H1 (cell line): Measurements from ENCODE around the gene SIKE1. TPM values are rescaled to one million over a fixed set of nuclear protein-coding genes. Genes with fewer than 3 reads are reported as not detected.

ENCODE experiments used
- CTCF ChIA-PET: fragments of 300-600 bp; sonication (Branson Sonifier 250); formaldehyde crosslinking; loops from one replicate; lab custom pipeline; 2021; ENCODE audit not compliant: partially characterized antibody; lab: Charles Lee
- POLR2A ChIA-PET: fragments of 300-600 bp; sonication (Branson Sonifier 250); formaldehyde crosslinking; loops from one replicate; lab custom pipeline; 2021; ENCODE audit warnings: inconsistent platforms; ENCODE audit not compliant: partially characterized antibody; lab: Charles Lee
- DNase-seq, 2 experiments: peaks; one replicate each; pipeline versions ENCODE4 v3.0.0 to v3.0.0-alpha.2; 2010 to 2022; ENCODE audit warnings: low spot score in 2 of 2, low read depth in 1 of 2, mixed read lengths in 1 of 2
- FAIRE-seq: peaks from 2 replicates; lab custom pipeline; 2011; peaks lifted over from hg19 to GRCh38; lab: Jason Lieb, UNC
- H2AFZ ChIP-seq: 2 replicates; pipeline ENCODE4 v1.8.1; 2012; ENCODE audit warnings: low read length, inconsistent platforms
- H2AK5ac ChIP-seq: 2 replicates; pipeline ENCODE4 v1.6.1; 2013; ENCODE audit warnings: low read depth, low read length
- H2BK120ac ChIP-seq: replicated peaks from 2 replicates; pipeline ENCODE3; 2013; ENCODE audit warnings: low read depth, low read length, inconsistent platforms
- H2BK12ac ChIP-seq: 2 replicates; pipeline ENCODE4 v1.6.1; 2013; ENCODE audit warnings: low read depth, low read length
- H2BK15ac ChIP-seq: 2 replicates; pipeline ENCODE4 v1.6.1; 2013; ENCODE audit warnings: low read length
- H2BK20ac ChIP-seq: 2 replicates; pipeline ENCODE4 v1.6.1; 2013; ENCODE audit warnings: low read length
- H2BK5ac ChIP-seq: 2 replicates; pipeline ENCODE4 v1.6.1; 2013; ENCODE audit warnings: low read depth, low read length
- H3K14ac ChIP-seq: 2 replicates; pipeline ENCODE4 v1.6.1; 2013; ENCODE audit warnings: inconsistent platforms; ENCODE audit not compliant: insufficient read length
- H3K18ac ChIP-seq: 2 replicates; pipeline ENCODE4 v1.6.1; 2013; ENCODE audit warnings: low read length; ENCODE audit errors: extremely low read depth
- H3K23ac ChIP-seq: 2 replicates; pipeline ENCODE4 v1.6.1; 2013; ENCODE audit warnings: inconsistent platforms; ENCODE audit not compliant: insufficient read length
- H3K23me2 ChIP-seq: 2 replicates; pipeline ENCODE4 v1.6.1; 2013; ENCODE audit warnings: low read depth, low read length
- H3K27ac ChIP-seq: 2 replicates; pipeline ENCODE4 v1.6.1; 2011; ENCODE audit warnings: low read depth, low read length, inconsistent platforms
- H3K27me3 ChIP-seq, 4 experiments: replicated peaks in 1 of 4; 1 replicate in 1 of 4; 2 replicates in 3 of 4; pipeline versions ENCODE4 v1.6.1 to v1.8.1; 2011 to 2013; ENCODE audit warnings: low read length in 3 of 4, mild to moderate bottlenecking in 3 of 4, inconsistent platforms in 2 of 4, mixed read lengths in 2 of 4, moderate library complexity in 1 of 4; ENCODE audit not compliant: control insufficient read depth in 3 of 4, insufficient read depth in 3 of 4; ENCODE audit errors: extremely low read depth in 1 of 4
- H3K36me3 ChIP-seq, 4 experiments: 2 replicates each; pipeline versions ENCODE4 v1.6.1 to v1.8.1; 2011 to 2013; ENCODE audit warnings: mild to moderate bottlenecking in 4 of 4, low read length in 3 of 4, moderate library complexity in 2 of 4, control low read depth in 1 of 4, inconsistent platforms in 1 of 4; ENCODE audit not compliant: insufficient read depth in 4 of 4, control insufficient read depth in 2 of 4
- H3K4ac ChIP-seq: replicated peaks from 2 replicates; pipeline ENCODE3; 2013; ENCODE audit warnings: low read length, low read depth, mixed read lengths, inconsistent platforms; ENCODE audit not compliant: insufficient read length
- H3K4me1 ChIP-seq, 4 experiments: replicated peaks in 1 of 4; 1 replicate in 1 of 4; 2 replicates in 3 of 4; pipeline versions ENCODE4 v1.6.1 to v1.8.1; 2011 to 2013; ENCODE audit warnings: low read length in 3 of 4, inconsistent platforms in 2 of 4, mixed read lengths in 1 of 4; ENCODE audit not compliant: insufficient read depth in 4 of 4, control insufficient read depth in 3 of 4
- H3K4me2 ChIP-seq, 2 experiments: 2 replicates each; pipeline versions ENCODE4 v1.6.1 to v1.8.1; 2011 to 2013; ENCODE audit warnings: low read depth in 2 of 2, low read length in 2 of 2, control low read depth in 1 of 2, inconsistent platforms in 1 of 2, mild to moderate bottlenecking in 1 of 2; ENCODE audit not compliant: insufficient read depth in 1 of 2
- H3K4me3 ChIP-seq, 4 experiments: fragments of 200-600, 300-600 bp in 1 of 4; sonication (generic), shearing (Covaris generic), sonication (Bioruptor Twin) in 1 of 4; 2 replicates each; pipeline versions ENCODE4 v1.5.1 to v1.8.1; 2011 to 2016; ENCODE audit warnings: low read length in 4 of 4, low read depth in 3 of 4, control low read depth in 2 of 4, inconsistent platforms in 2 of 4, mild to moderate bottlenecking in 2 of 4, mixed read lengths in 1 of 4, moderate library complexity in 1 of 4; ENCODE audit not compliant: insufficient read depth in 2 of 4; ENCODE audit errors: extremely low read depth in 1 of 4
- H3K56ac ChIP-seq: replicated peaks from 2 replicates; pipeline ENCODE3; 2013; ENCODE audit warnings: low read depth, mild to moderate bottlenecking, mixed read lengths, low read length, inconsistent platforms; ENCODE audit not compliant: insufficient read length
- H3K79me1 ChIP-seq: 2 replicates; pipeline ENCODE4 v1.6.1; 2013; ENCODE audit warnings: low read depth, low read length, control low read depth
- H3K79me2 ChIP-seq, 2 experiments: 2 replicates each; pipeline versions ENCODE4 v1.6.1 to v1.8.1; 2012 to 2013; ENCODE audit warnings: low read length in 2 of 2, mild to moderate bottlenecking in 2 of 2, inconsistent platforms in 1 of 2; ENCODE audit not compliant: insufficient read depth in 2 of 2, control insufficient read depth in 1 of 2
- H3K9ac ChIP-seq, 4 experiments: replicated peaks in 1 of 4; 1 replicate in 1 of 4; 2 replicates in 3 of 4; pipeline versions ENCODE4 v1.6.1 to v1.8.1; 2011 to 2013; ENCODE audit warnings: low read depth in 3 of 4, low read length in 3 of 4, control low read depth in 2 of 4, mild to moderate bottlenecking in 2 of 4, moderate library complexity in 2 of 4, inconsistent platforms in 1 of 4; ENCODE audit errors: extremely low read depth in 1 of 4
- H3K9me3 ChIP-seq, 2 experiments: 2 replicates each; pipeline versions ENCODE4 v1.6.1 to v1.8.1; 2012 to 2013; ENCODE audit warnings: mild to moderate bottlenecking in 2 of 2, moderate library complexity in 2 of 2, control low read depth in 1 of 2, inconsistent platforms in 1 of 2, low read depth in 1 of 2, low read length in 1 of 2, mixed read lengths in 1 of 2; ENCODE audit not compliant: insufficient read depth in 2 of 2
- H4K20me1 ChIP-seq, 2 experiments: replicated peaks in 1 of 2; 2 replicates each; pipeline versions ENCODE3 to v1.8.1; 2011 to 2013; ENCODE audit warnings: inconsistent platforms in 2 of 2, low read length in 2 of 2, mild to moderate bottlenecking in 1 of 2; ENCODE audit not compliant: insufficient read depth in 2 of 2, control insufficient read depth in 1 of 2
- H4K5ac ChIP-seq: 2 replicates; pipeline ENCODE4 v1.6.1; 2013; ENCODE audit warnings: low read length, low read depth, mixed read lengths, inconsistent platforms; ENCODE audit not compliant: insufficient read length
- H4K8ac ChIP-seq: 2 replicates; pipeline ENCODE4 v1.8.0; 2013; ENCODE audit warnings: mild to moderate bottlenecking, moderate library complexity, low read length, inconsistent platforms; ENCODE audit not compliant: insufficient read depth; ENCODE audit errors: extremely low read depth
- H4K91ac ChIP-seq: replicated peaks from 2 replicates; pipeline ENCODE3; 2013; ENCODE audit warnings: low read length, mixed read lengths, inconsistent platforms; ENCODE audit not compliant: insufficient read length
- CREB1 ChIP-seq: IDR thresholded peaks from 2 replicates; pipeline ENCODE4 v1.6.1; 2012; ENCODE audit warnings: inconsistent platforms
- KDM4A ChIP-seq: IDR thresholded peaks from one replicate; pipeline ENCODE4 v1.7.1; 2012; ENCODE audit warnings: low read depth, mild to moderate bottlenecking, moderate library complexity, low read length, inconsistent platforms; ENCODE audit not compliant: severe bottlenecking
- MAFK ChIP-seq: IDR thresholded peaks from 2 replicates; pipeline ENCODE4 v1.6.1; 2012; ENCODE audit warnings: low read depth, mild to moderate bottlenecking, improper control_type of control experiment, low read length
- MAX ChIP-seq: IDR thresholded peaks from 2 replicates; pipeline ENCODE4 v1.6.1; 2012; ENCODE audit warnings: inconsistent platforms
- SAP30 ChIP-seq: fragments of 300-600 bp; sonication (generic); IDR thresholded peaks from 2 replicates; pipeline ENCODE4 v1.7.1; 2012; ENCODE audit warnings: low read length, moderate library complexity, mild to moderate bottlenecking, inconsistent platforms; ENCODE audit not compliant: insufficient read depth, insufficient replicate concordance
- SIX5 ChIP-seq: IDR thresholded peaks from 2 replicates; pipeline ENCODE4 v1.6.1; 2011; ENCODE audit warnings: mild to moderate bottlenecking, low read depth, low read length
- WGBS, 2 experiments: shearing (Covaris generic) in 1 of 2; methylation state at CpG; one replicate each; pipeline versions ENCODE4 v1.1.6 to v1.1.7; 2013 to 2015; ENCODE audit warnings: low lambda C conversion rate in 2 of 2, mixed read lengths in 2 of 2, inconsistent platforms in 1 of 2, low coverage in 1 of 2, missing lambda C conversion rate in 1 of 2; ENCODE audit not compliant: insufficient replicate concordance in 2 of 2, insufficient coverage in 1 of 2, insufficient read length in 1 of 2; ENCODE audit errors: extremely low coverage in 1 of 2, missing lambda C conversion rate in 1 of 2; 5-methylcytosine and 5-hydroxymethylcytosine counted together
- polyA plus RNA-seq, 7 experiments: library from polyadenylated mRNA; depleted of rRNA in 3 of 7; stranded (reverse) in 5 of 7; unstranded in 2 of 7; fragments of >200 nt in 5 of 7; fragments of 200-250 nt in 2 of 7; gene quantifications; 1 replicate in 5 of 7; 2 replicates in 1 of 7; 4 replicates in 1 of 7; pipeline versions ENCODE4 v1.2.1 to v1.2.3, GENCODE V29; 2011 to 2013; ENCODE audit warnings: missing spikeins in 2 of 7, mixed read lengths in 2 of 7
- total RNA-seq: library from RNA; stranded (reverse); fragmentation: NEBNext Ultra II Directional; extraction: Animal tissue kit (Norgen Biotek cat#: 25700); gene quantifications from 2 replicates; pipeline ENCODE4 v1.2.1, GENCODE V29; 2021
- TF ChIP-seq, protein P1 (sequence below): IDR thresholded peaks from 2 replicates; pipeline ENCODE4 v1.6.1; 2012; ENCODE audit warnings: inconsistent platforms

The SIKE1 gene
- total and polyA plus RNA-seq, 2 of the 8 experiments (the other 6 are each of a cell fraction or from before 2014, with no cell fraction given): 20.5 to 79.9 TPM

DNA sequence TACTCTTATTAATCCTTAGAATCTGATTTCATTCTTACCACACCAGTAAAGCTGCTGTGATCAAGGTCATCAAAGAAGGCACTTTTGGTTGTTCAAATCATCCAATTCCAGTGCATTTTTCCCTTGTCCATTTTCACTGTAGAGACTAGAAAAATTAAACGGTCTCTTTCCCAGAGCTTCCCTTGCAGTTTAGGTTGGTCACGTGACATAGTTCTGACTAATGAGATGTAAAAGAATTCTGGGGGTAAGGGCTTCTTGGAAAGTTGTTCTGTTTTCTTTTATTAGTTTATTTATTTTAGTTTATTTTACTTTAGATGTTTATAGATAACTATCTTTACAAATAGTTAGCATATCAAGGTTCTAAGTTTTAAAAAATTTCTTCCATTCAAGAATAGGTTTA lies 39.9 kb upstream of the SIKE1 start:
- no peak overlapping the region for H3K9ac ChIP-seq
- TF ChIP-seq, protein P1, sequence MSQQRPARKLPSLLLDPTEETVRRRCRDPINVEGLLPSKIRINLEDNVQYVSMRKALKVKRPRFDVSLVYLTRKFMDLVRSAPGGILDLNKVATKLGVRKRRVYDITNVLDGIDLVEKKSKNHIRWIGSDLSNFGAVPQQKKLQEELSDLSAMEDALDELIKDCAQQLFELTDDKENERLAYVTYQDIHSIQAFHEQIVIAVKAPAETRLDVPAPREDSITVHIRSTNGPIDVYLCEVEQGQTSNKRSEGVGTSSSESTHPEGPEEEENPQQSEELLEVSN: no peak
- TF ChIP-seq MAFK (no peak), SAP30 (no peak), CREB1 (no peak), SIX5 (no peak), MAX (no peak), KDM4A (no peak)
- H2AFZ ChIP-seq: no peak overlapping the region
- no peak overlapping the region for H4K5ac ChIP-seq
- H3K9me3 ChIP-seq: peaks cover 0 to 14% of the 10 kb centered on the region in 2 experiments; a peak in 3 of 4 replicates
- H3K36me3 ChIP-seq: no peaks in the 10 kb centered on the region
- H2BK5ac ChIP-seq: no peak overlapping the region
- H3K23ac ChIP-seq: no peak overlapping the region
- no peak overlapping the region for H2BK15ac ChIP-seq
- no peak overlapping the region for H3K4me3 ChIP-seq
- FAIRE-seq: no peak
- 92% methylated on average over 2 of the region's 2 CpGs; no CpG with 5 or more reads in 1 of the 2 experiments for WGBS, 2 experiments
- no peaks in the 10 kb centered on the region for H3K79me1 ChIP-seq
- H3K14ac ChIP-seq: no peak overlapping the region
- H3K18ac ChIP-seq: no peak overlapping the region
- H3K4ac ChIP-seq: no peak overlapping the region
- POLR2A ChIA-PET: no interaction called here
- H2BK20ac ChIP-seq: no peak overlapping the region
- no peak overlapping the region for H2BK120ac ChIP-seq
- no peak overlapping the region for H3K27ac ChIP-seq
- DNase-seq: no peak
- H3K4me2 ChIP-seq: no peak overlapping the region
- H2BK12ac ChIP-seq: no peak overlapping the region
- H4K20me1 ChIP-seq: no peaks in the 10 kb centered on the region
- H3K27me3 ChIP-seq: no peaks in the 10 kb centered on the region
- H2AK5ac ChIP-seq: no peak overlapping the region
- H4K8ac ChIP-seq: no peak overlapping the region
- H3K79me2 ChIP-seq: no peaks in the 10 kb centered on the region
- no peak overlapping the region for H4K91ac ChIP-seq
- CTCF ChIA-PET: no interaction called here
- H3K4me1 ChIP-seq: no peaks in the 10 kb centered on the region
- H3K23me2 ChIP-seq: no peaks in the 10 kb centered on the region
- H3K56ac ChIP-seq: no peak overlapping the region
